GM19238 (cell line): ENCODE measurements around the gene CELSR1.

Experiments
- DNase-seq: peaks from one replicate; pipeline ENCODE4 v3.0.0; 2011; ENCODE audit warnings: low spot score; ENCODE audit not compliant: insufficient read length

The CELSR1 gene

GRCh38 chr22:46464296-46464695, 73.1 kb downstream of the CELSR1 start:
- no peak for DNase-seq

GRCh38 chr22:46463435-46464227, 73.8 kb downstream of the CELSR1 start:
- no peak for DNase-seq

GRCh38 chr22:46462726-46463371, 74.6 kb downstream of the CELSR1 start:
- DNase-seq: no peak

GRCh38 chr22:46461566-46462180, 75.7 kb downstream of the CELSR1 start:
- DNase-seq: no peak

GRCh38 chr22:46460857-46461256, 76.6 kb downstream of the CELSR1 start:
- DNase-seq: no peak

GRCh38 chr22:46459347-46460065, 77.9 kb downstream of the CELSR1 start:
- DNase-seq: no peak

- DNase-seq: no peak
Observed at GRCh38 chr22:46458525-46458924, 78.9 kb downstream of the CELSR1 start.

GRCh38 chr22:46457502-46458488, 79.6 kb downstream of the CELSR1 start:
- DNase-seq: no peak

GRCh38 chr22:46456818-46457163, 80.6 kb downstream of the CELSR1 start:
- no peak for DNase-seq

- no peak for DNase-seq
Observed at GRCh38 chr22:46455446-46455845, 82.0 kb downstream of the CELSR1 start.

- no peak for DNase-seq
Observed at GRCh38 chr22:46454504-46455269, 82.7 kb downstream of the CELSR1 start.

- DNase-seq: no peak
Observed at GRCh38 chr22:46453829-46454503, 83.5 kb downstream of the CELSR1 start.

GRCh38 chr22:46453006-46453828, 84.2 kb downstream of the CELSR1 start:
- DNase-seq: no peak

GRCh38 chr22:46452195-46453005, 85.0 kb downstream of the CELSR1 start:
- DNase-seq: no peak

GRCh38 chr22:46451741-46452140, 85.7 kb downstream of the CELSR1 start:
- DNase-seq: no peak

GRCh38 chr22:46450931-46451561, 86.4 kb downstream of the CELSR1 start:
- no peak for DNase-seq
